ENCODE results near the gene RPRD1B. TPM values are rescaled to one million over a fixed set of nuclear protein-coding genes. Genes with fewer than 3 reads are reported as not detected.
"Not testable (repeated sequence)": the region's sequence is repeated elsewhere in the genome, so short reads cannot be mapped to it uniquely, and the experiment has no call there.

Gene RPRD1B
- polyA plus RNA-seq, 1 donor, result 25.3 TPM

GRCh38 chr20:38104285-38104684 is 70.7 kb downstream of the RPRD1B start:
- DNase-seq (ENCODE audit: low read depth), result no peak

- no peak for DNase-seq (ENCODE audit: low read depth)
These were observed 72.9 kb downstream of the RPRD1B start for GRCh38 chr20:38106461-38106860.

- DNase-seq (ENCODE audit: low read depth), result not testable (repeated sequence)
These were observed 73.8 kb downstream of the RPRD1B start for GRCh38 chr20:38107386-38107785.

- not testable (repeated sequence) for DNase-seq (ENCODE audit: low read depth)
These were observed 74.4 kb downstream of the RPRD1B start for GRCh38 chr20:38107916-38108315.

GRCh38 chr20:38108438-38108985 is 75.0 kb downstream of the RPRD1B start:
- no peak for DNase-seq (ENCODE audit: low read depth)

- peak; percentile 88 for DNase-seq (ENCODE audit: low read depth)
These were observed 75.5 kb downstream of the RPRD1B start for GRCh38 chr20:38108986-38109541.

GRCh38 chr20:38109591-38110524 is 76.3 kb downstream of the RPRD1B start:
- DNase-seq (ENCODE audit: low read depth), result peak; percentile 47

GRCh38 chr20:38110525-38111178 is 77.1 kb downstream of the RPRD1B start:
- no peak for DNase-seq (ENCODE audit: low read depth)

GRCh38 chr20:38111366-38112232 is 78.1 kb downstream of the RPRD1B start:
- DNase-seq (ENCODE audit: low read depth), result no peak

- DNase-seq (ENCODE audit: low read depth), result no peak
These were observed 78.8 kb downstream of the RPRD1B start for GRCh38 chr20:38112261-38112929.

GRCh38 chr20:38112930-38113294 is 79.4 kb downstream of the RPRD1B start:
- DNase-seq (ENCODE audit: low read depth), result no peak

- DNase-seq (ENCODE audit: low read depth), result no peak
These were observed 80.1 kb downstream of the RPRD1B start for GRCh38 chr20:38113401-38114325.

- DNase-seq (ENCODE audit: low read depth), result no peak
These were observed 80.8 kb downstream of the RPRD1B start for GRCh38 chr20:38114353-38114791.

GRCh38 chr20:38115205-38115604 is 81.7 kb downstream of the RPRD1B start:
- DNase-seq (ENCODE audit: low read depth), result no peak

- DNase-seq (ENCODE audit: low read depth), result no peak
These were observed 82.3 kb downstream of the RPRD1B start for GRCh38 chr20:38115896-38116295.

- DNase-seq (ENCODE audit: low read depth), result no peak
These were observed 83.0 kb downstream of the RPRD1B start for GRCh38 chr20:38116409-38117165.

GRCh38 chr20:38117205-38117604 is 83.7 kb downstream of the RPRD1B start:
- no peak for DNase-seq (ENCODE audit: low read depth)

- DNase-seq (ENCODE audit: low read depth), result no peak
These were observed 84.1 kb downstream of the RPRD1B start for GRCh38 chr20:38117635-38118034.

- no peak for DNase-seq (ENCODE audit: low read depth)
These were observed 85.9 kb downstream of the RPRD1B start for GRCh38 chr20:38119446-38119845.
